H1 (cell line): ENCODE results near the gene LCN10. TPM values are rescaled to one million over a fixed set of nuclear protein-coding genes. Genes with fewer than 3 reads are reported as not detected.

Experiments used
- CTCF ChIA-PET: fragments of 300-600 bp; sonication (Branson Sonifier 250); formaldehyde crosslinking; loops from one replicate; lab custom pipeline; 2021; ENCODE audit not compliant: partially characterized antibody; lab: Charles Lee
- POLR2A ChIA-PET: fragments of 300-600 bp; sonication (Branson Sonifier 250); formaldehyde crosslinking; loops from one replicate; lab custom pipeline; 2021; ENCODE audit warnings: inconsistent platforms; ENCODE audit not compliant: partially characterized antibody; lab: Charles Lee
- DNase-seq, 2 experiments: peaks; one replicate each; pipeline versions ENCODE4 v3.0.0 to v3.0.0-alpha.2; 2010 to 2022; ENCODE audit warnings: low spot score in 2 of 2, low read depth in 1 of 2, mixed read lengths in 1 of 2
- FAIRE-seq: peaks from 2 replicates; lab custom pipeline; 2011; peaks lifted over from hg19 to GRCh38; lab: Jason Lieb, UNC
- H2AFZ ChIP-seq: 2 replicates; pipeline ENCODE4 v1.8.1; 2012; ENCODE audit warnings: low read length, inconsistent platforms
- H2AK5ac ChIP-seq: 2 replicates; pipeline ENCODE4 v1.6.1; 2013; ENCODE audit warnings: low read depth, low read length
- H2BK120ac ChIP-seq: replicated peaks from 2 replicates; pipeline ENCODE3; 2013; ENCODE audit warnings: low read depth, low read length, inconsistent platforms
- H2BK12ac ChIP-seq: 2 replicates; pipeline ENCODE4 v1.6.1; 2013; ENCODE audit warnings: low read depth, low read length
- H2BK15ac ChIP-seq: 2 replicates; pipeline ENCODE4 v1.6.1; 2013; ENCODE audit warnings: low read length
- H2BK20ac ChIP-seq: 2 replicates; pipeline ENCODE4 v1.6.1; 2013; ENCODE audit warnings: low read length
- H2BK5ac ChIP-seq: 2 replicates; pipeline ENCODE4 v1.6.1; 2013; ENCODE audit warnings: low read depth, low read length
- H3K14ac ChIP-seq: 2 replicates; pipeline ENCODE4 v1.6.1; 2013; ENCODE audit warnings: inconsistent platforms; ENCODE audit not compliant: insufficient read length
- H3K18ac ChIP-seq: 2 replicates; pipeline ENCODE4 v1.6.1; 2013; ENCODE audit warnings: low read length; ENCODE audit errors: extremely low read depth
- H3K23ac ChIP-seq: 2 replicates; pipeline ENCODE4 v1.6.1; 2013; ENCODE audit warnings: inconsistent platforms; ENCODE audit not compliant: insufficient read length
- H3K23me2 ChIP-seq: 2 replicates; pipeline ENCODE4 v1.6.1; 2013; ENCODE audit warnings: low read depth, low read length
- H3K27ac ChIP-seq: 2 replicates; pipeline ENCODE4 v1.6.1; 2011; ENCODE audit warnings: low read depth, low read length, inconsistent platforms
- H3K27me3 ChIP-seq, 4 experiments: replicated peaks in 1 of 4; 1 replicate in 1 of 4; 2 replicates in 3 of 4; pipeline versions ENCODE4 v1.6.1 to v1.8.1; 2011 to 2013; ENCODE audit warnings: low read length in 3 of 4, mild to moderate bottlenecking in 3 of 4, inconsistent platforms in 2 of 4, mixed read lengths in 2 of 4, moderate library complexity in 1 of 4; ENCODE audit not compliant: control insufficient read depth in 3 of 4, insufficient read depth in 3 of 4; ENCODE audit errors: extremely low read depth in 1 of 4
- H3K36me3 ChIP-seq, 4 experiments: 2 replicates each; pipeline versions ENCODE4 v1.6.1 to v1.8.1; 2011 to 2013; ENCODE audit warnings: mild to moderate bottlenecking in 4 of 4, low read length in 3 of 4, moderate library complexity in 2 of 4, control low read depth in 1 of 4, inconsistent platforms in 1 of 4; ENCODE audit not compliant: insufficient read depth in 4 of 4, control insufficient read depth in 2 of 4
- H3K4ac ChIP-seq: replicated peaks from 2 replicates; pipeline ENCODE3; 2013; ENCODE audit warnings: low read length, low read depth, mixed read lengths, inconsistent platforms; ENCODE audit not compliant: insufficient read length
- H3K4me1 ChIP-seq, 4 experiments: replicated peaks in 1 of 4; 1 replicate in 1 of 4; 2 replicates in 3 of 4; pipeline versions ENCODE4 v1.6.1 to v1.8.1; 2011 to 2013; ENCODE audit warnings: low read length in 3 of 4, inconsistent platforms in 2 of 4, mixed read lengths in 1 of 4; ENCODE audit not compliant: insufficient read depth in 4 of 4, control insufficient read depth in 3 of 4
- H3K4me2 ChIP-seq, 2 experiments: 2 replicates each; pipeline versions ENCODE4 v1.6.1 to v1.8.1; 2011 to 2013; ENCODE audit warnings: low read depth in 2 of 2, low read length in 2 of 2, control low read depth in 1 of 2, inconsistent platforms in 1 of 2, mild to moderate bottlenecking in 1 of 2; ENCODE audit not compliant: insufficient read depth in 1 of 2
- H3K4me3 ChIP-seq, 4 experiments: fragments of 200-600, 300-600 bp in 1 of 4; sonication (generic), shearing (Covaris generic), sonication (Bioruptor Twin) in 1 of 4; 2 replicates each; pipeline versions ENCODE4 v1.5.1 to v1.8.1; 2011 to 2016; ENCODE audit warnings: low read length in 4 of 4, low read depth in 3 of 4, control low read depth in 2 of 4, inconsistent platforms in 2 of 4, mild to moderate bottlenecking in 2 of 4, mixed read lengths in 1 of 4, moderate library complexity in 1 of 4; ENCODE audit not compliant: insufficient read depth in 2 of 4; ENCODE audit errors: extremely low read depth in 1 of 4
- H3K56ac ChIP-seq: replicated peaks from 2 replicates; pipeline ENCODE3; 2013; ENCODE audit warnings: low read depth, mild to moderate bottlenecking, mixed read lengths, low read length, inconsistent platforms; ENCODE audit not compliant: insufficient read length
- H3K79me1 ChIP-seq: 2 replicates; pipeline ENCODE4 v1.6.1; 2013; ENCODE audit warnings: low read depth, low read length, control low read depth
- H3K79me2 ChIP-seq, 2 experiments: 2 replicates each; pipeline versions ENCODE4 v1.6.1 to v1.8.1; 2012 to 2013; ENCODE audit warnings: low read length in 2 of 2, mild to moderate bottlenecking in 2 of 2, inconsistent platforms in 1 of 2; ENCODE audit not compliant: insufficient read depth in 2 of 2, control insufficient read depth in 1 of 2
- H3K9ac ChIP-seq, 4 experiments: replicated peaks in 1 of 4; 1 replicate in 1 of 4; 2 replicates in 3 of 4; pipeline versions ENCODE4 v1.6.1 to v1.8.1; 2011 to 2013; ENCODE audit warnings: low read depth in 3 of 4, low read length in 3 of 4, control low read depth in 2 of 4, mild to moderate bottlenecking in 2 of 4, moderate library complexity in 2 of 4, inconsistent platforms in 1 of 4; ENCODE audit errors: extremely low read depth in 1 of 4
- H3K9me3 ChIP-seq, 2 experiments: 2 replicates each; pipeline versions ENCODE4 v1.6.1 to v1.8.1; 2012 to 2013; ENCODE audit warnings: mild to moderate bottlenecking in 2 of 2, moderate library complexity in 2 of 2, control low read depth in 1 of 2, inconsistent platforms in 1 of 2, low read depth in 1 of 2, low read length in 1 of 2, mixed read lengths in 1 of 2; ENCODE audit not compliant: insufficient read depth in 2 of 2
- H4K20me1 ChIP-seq, 2 experiments: replicated peaks in 1 of 2; 2 replicates each; pipeline versions ENCODE3 to v1.8.1; 2011 to 2013; ENCODE audit warnings: inconsistent platforms in 2 of 2, low read length in 2 of 2, mild to moderate bottlenecking in 1 of 2; ENCODE audit not compliant: insufficient read depth in 2 of 2, control insufficient read depth in 1 of 2
- H4K5ac ChIP-seq: 2 replicates; pipeline ENCODE4 v1.6.1; 2013; ENCODE audit warnings: low read length, low read depth, mixed read lengths, inconsistent platforms; ENCODE audit not compliant: insufficient read length
- H4K8ac ChIP-seq: 2 replicates; pipeline ENCODE4 v1.8.0; 2013; ENCODE audit warnings: mild to moderate bottlenecking, moderate library complexity, low read length, inconsistent platforms; ENCODE audit not compliant: insufficient read depth; ENCODE audit errors: extremely low read depth
- H4K91ac ChIP-seq: replicated peaks from 2 replicates; pipeline ENCODE3; 2013; ENCODE audit warnings: low read length, mixed read lengths, inconsistent platforms; ENCODE audit not compliant: insufficient read length
- POU5F1 ChIP-seq: IDR thresholded peaks from 2 replicates; pipeline ENCODE4 v1.6.1; 2011; ENCODE audit warnings: low read depth, mild to moderate bottlenecking, low read length, moderate library complexity
- TAF7 ChIP-seq: optimal IDR thresholded peaks from 2 replicates; pipeline ENCODE3; 2011; ENCODE audit warnings: low read depth, mild to moderate bottlenecking, inconsistent platforms, low read length, moderate library complexity, borderline replicate concordance
- WGBS, 2 experiments: shearing (Covaris generic) in 1 of 2; methylation state at CpG; one replicate each; pipeline versions ENCODE4 v1.1.6 to v1.1.7; 2013 to 2015; ENCODE audit warnings: low lambda C conversion rate in 2 of 2, mixed read lengths in 2 of 2, inconsistent platforms in 1 of 2, low coverage in 1 of 2, missing lambda C conversion rate in 1 of 2; ENCODE audit not compliant: insufficient replicate concordance in 2 of 2, insufficient coverage in 1 of 2, insufficient read length in 1 of 2; ENCODE audit errors: extremely low coverage in 1 of 2, missing lambda C conversion rate in 1 of 2; 5-methylcytosine and 5-hydroxymethylcytosine counted together
- polyA plus RNA-seq, 7 experiments: library from polyadenylated mRNA; depleted of rRNA in 3 of 7; stranded (reverse) in 5 of 7; unstranded in 2 of 7; fragments of >200 nt in 5 of 7; fragments of 200-250 nt in 2 of 7; gene quantifications; 1 replicate in 5 of 7; 2 replicates in 1 of 7; 4 replicates in 1 of 7; pipeline versions ENCODE4 v1.2.1 to v1.2.3, GENCODE V29; 2011 to 2013; ENCODE audit warnings: missing spikeins in 2 of 7, mixed read lengths in 2 of 7
- total RNA-seq: library from RNA; stranded (reverse); fragmentation: NEBNext Ultra II Directional; extraction: Animal tissue kit (Norgen Biotek cat#: 25700); gene quantifications from 2 replicates; pipeline ENCODE4 v1.2.1, GENCODE V29; 2021

The LCN10 gene
- total and polyA plus RNA-seq, 2 of the 8 experiments (the other 6 are each of a cell fraction or from before 2014, with no cell fraction given), result 2.6 to 2.8 TPM

- H3K4me1 ChIP-seq, result peaks cover 3 to 22% (median 4%) of the 10 kb centered on the region in 4 experiments
- 89% methylated on average over 15 of the region's 24 CpGs; no CpG with 5 or more reads in 1 of the 2 experiments for WGBS, 2 experiments
- H4K5ac ChIP-seq, result no peak overlapping the region
- no peak overlapping the region for H2BK20ac ChIP-seq
- ChIA-PET POLR2A (interaction anchor here (0.6 to 4.3 kb wide), 4 partner anchors 10 to 125 kb away, joined by 3 to 46 read pairs (median 4); partner anchors contain the start of gene DIPK1B), CTCF (interaction anchor here (1.1 to 1.9 kb wide), 2 partner anchors 10 to 306 kb away, joined by 5 read pairs; partner anchors contain the start of gene DIPK1B)
- H2AK5ac ChIP-seq, result no peak overlapping the region
- no peak overlapping the region for H3K27ac ChIP-seq
- no peak overlapping the region for H4K91ac ChIP-seq
- H3K56ac ChIP-seq, result no peak overlapping the region
- no peak overlapping the region for H3K4ac ChIP-seq
- no peak for FAIRE-seq
- no peak for DNase-seq
- H3K9me3 ChIP-seq, result no peaks in the 10 kb centered on the region
- peak overlapping the region; percentile 16; the same call in 1 of the 2 replicates for H4K8ac ChIP-seq
- peaks cover 8 to 26% of the 10 kb centered on the region in 2 experiments for H3K79me2 ChIP-seq
- H3K23ac ChIP-seq, result no peak overlapping the region
- peaks cover 6% of the 10 kb centered on the region; the same call in 1 of the 2 replicates for H3K23me2 ChIP-seq
- peaks cover 30 to 52% of the 10 kb centered on the region in 2 experiments for H4K20me1 ChIP-seq
- peaks cover 19 to 49% (median 35%) of the 10 kb centered on the region in 4 experiments for H3K36me3 ChIP-seq
- H2BK15ac ChIP-seq, result no peak overlapping the region
- no peak overlapping the region for H3K18ac ChIP-seq
- H3K79me1 ChIP-seq, result peaks cover 7% of the 10 kb centered on the region
- H3K9ac ChIP-seq, result no peak overlapping the region; a peak in 2 of 7 replicates
- H3K14ac ChIP-seq, result no peak overlapping the region
- no peak for TF ChIP-seq POU5F1
- TF ChIP-seq TAF7, result peak; percentile 37
- H2AFZ ChIP-seq, result no peak overlapping the region
- no peak overlapping the region for H2BK120ac ChIP-seq
- no peak overlapping the region for H2BK12ac ChIP-seq
- no peak overlapping the region for H3K4me2 ChIP-seq
- no peak overlapping the region for H3K4me3 ChIP-seq
- peak overlapping the region; percentile 24; the same call in 1 of the 2 replicates for H2BK5ac ChIP-seq
- H3K27me3 ChIP-seq, result no peaks in the 10 kb centered on the region
Observed at GRCh38 chr9:136722969-136723356, 19.8 kb downstream of the LCN10 start.
